ENCODE data around the gene HSD17B12.

DNA sequence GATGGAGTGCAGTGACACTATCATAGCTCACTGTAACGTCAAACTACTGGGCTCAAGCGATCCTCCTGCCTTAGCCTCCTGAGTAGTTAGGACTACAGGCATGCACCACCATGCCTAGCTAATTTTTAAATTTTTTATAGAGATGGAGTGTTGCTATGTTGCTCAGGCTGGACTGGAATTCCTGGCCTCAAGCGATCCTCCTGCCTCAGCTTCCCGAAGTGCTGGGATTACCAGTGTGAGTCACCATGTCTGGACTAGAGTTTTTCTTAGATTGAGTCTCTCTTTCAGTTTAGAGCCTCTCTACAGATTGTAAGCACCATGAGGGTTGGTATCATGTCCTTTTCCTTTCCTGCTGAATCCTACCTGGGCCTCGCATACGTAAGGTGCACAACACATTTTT is 142.8 kb downstream of the HSD17B12 start:
- TF ChIP-seq, protein P1, sequence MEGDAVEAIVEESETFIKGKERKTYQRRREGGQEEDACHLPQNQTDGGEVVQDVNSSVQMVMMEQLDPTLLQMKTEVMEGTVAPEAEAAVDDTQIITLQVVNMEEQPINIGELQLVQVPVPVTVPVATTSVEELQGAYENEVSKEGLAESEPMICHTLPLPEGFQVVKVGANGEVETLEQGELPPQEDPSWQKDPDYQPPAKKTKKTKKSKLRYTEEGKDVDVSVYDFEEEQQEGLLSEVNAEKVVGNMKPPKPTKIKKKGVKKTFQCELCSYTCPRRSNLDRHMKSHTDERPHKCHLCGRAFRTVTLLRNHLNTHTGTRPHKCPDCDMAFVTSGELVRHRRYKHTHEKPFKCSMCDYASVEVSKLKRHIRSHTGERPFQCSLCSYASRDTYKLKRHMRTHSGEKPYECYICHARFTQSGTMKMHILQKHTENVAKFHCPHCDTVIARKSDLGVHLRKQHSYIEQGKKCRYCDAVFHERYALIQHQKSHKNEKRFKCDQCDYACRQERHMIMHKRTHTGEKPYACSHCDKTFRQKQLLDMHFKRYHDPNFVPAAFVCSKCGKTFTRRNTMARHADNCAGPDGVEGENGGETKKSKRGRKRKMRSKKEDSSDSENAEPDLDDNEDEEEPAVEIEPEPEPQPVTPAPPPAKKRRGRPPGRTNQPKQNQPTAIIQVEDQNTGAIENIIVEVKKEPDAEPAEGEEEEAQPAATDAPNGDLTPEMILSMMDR (IDR thresholded peaks at IDR 0.05), result no peak
- TF ChIP-seq POLR2A (IDR thresholded peaks at IDR 0.05), result no peak
- TF ChIP-seq POLR2AphosphoS5 (IDR thresholded peaks at IDR 0.05), result no peak

Data from prostate gland (tissue), 2 donors.